Peyer's patch (tissue), 4 donors: Measurements from ENCODE around the gene RNPC3. TPM values are rescaled to one million over a fixed set of nuclear protein-coding genes. Genes with fewer than 3 reads are reported as not detected.
A peak's percentile ranks its signal among the peaks of the same experiment; 100 is the strongest.
"Not testable (repeated sequence)": the region's sequence is repeated elsewhere in the genome, so short reads cannot be mapped to it uniquely, and the experiment has no call there.

Experiments used
- DNase-seq, 3 donors: peaks; one replicate each; pipeline ENCODE4 v3.0.0-alpha.2; 2017 to 2019
- H3K27ac ChIP-seq, 4 donors: fragments of 200-600 bp; sonication (generic); one replicate each; pipeline ENCODE4 v1.5.1; 2016 to 2019
- H3K27me3 ChIP-seq, 2 donors: fragments of 200-600 bp; sonication (generic); one replicate each; pipeline ENCODE4 v1.5.1; 2019
- H3K36me3 ChIP-seq, 3 donors: fragments of 200-600 bp; sonication (generic); one replicate each; pipeline ENCODE4 v1.5.1; 2016 to 2019
- H3K4me1 ChIP-seq, 4 donors: fragments of 200-600 bp; sonication (generic); one replicate each; pipeline ENCODE4 v1.5.1; 2016 to 2019
- H3K4me3 ChIP-seq, 4 donors: fragments of 200-600 bp; sonication (generic); 1 replicate in 3 of 4; 2 replicates in 1 of 4; pipeline ENCODE4 v1.5.1; 2016 to 2019; ENCODE audit warnings: mild to moderate bottlenecking in 1 of 4
- H3K9me3 ChIP-seq, 4 donors: fragments of 200-600 bp; sonication (generic); one replicate each; pipeline ENCODE4 v1.5.1; 2016 to 2019; ENCODE audit warnings: mild to moderate bottlenecking in 1 of 4
- CTCF ChIP-seq, 6 experiments: fragments of 450-650 bp in 4 of 6; fragments of 200-600 bp in 2 of 6; sonication (generic) in 1 of 6; IDR thresholded peaks; one replicate each; pipeline ENCODE4 v1.5.1; 2017 to 2019; ENCODE audit warnings: antibody characterized with exemption in 6 of 6, mild to moderate bottlenecking in 3 of 6, moderate library complexity in 1 of 6
- POLR2A ChIP-seq, 2 donors: fragments of 450-650 bp; IDR thresholded peaks; one replicate each; pipeline ENCODE4 v1.5.1; 2017; ENCODE audit warnings: antibody characterized with exemption in 2 of 2, mild to moderate bottlenecking in 2 of 2, moderate library complexity in 2 of 2
- total RNA-seq, 4 donors: library from RNA; depleted of rRNA; stranded (reverse); fragments of >200 nt; gene quantifications; one replicate each; pipeline ENCODE4 v1.1.0, GENCODE V29; 2016

Gene RNPC3
- total RNA-seq, 4 donors from 2014 or later, result 49.0 to 158 (median 73.4) TPM

- Histone ChIP-seq H3K27ac (no peak overlapping the region), H3K4me3 (no peak overlapping the region), H3K36me3 (peaks cover 0 to 6% (median 0%) of the 10 kb centered on the region in 3 donors), H3K9me3 (no peaks in the 10 kb centered on the region), H3K4me1 (peaks cover 0 to 9% (median 2%) of the 10 kb centered on the region in 4 donors), H3K27me3 (no peaks in the 10 kb centered on the region)
- TF ChIP-seq CTCF (IDR thresholded peaks at IDR 0.05) (no peak), POLR2A (IDR thresholded peaks at IDR 0.05) (no peak)
- DNase-seq, result no peak
Measured at GRCh38 chr1:103529746-103530145, 4.2 kb downstream of the RNPC3 start.

GRCh38 chr1:103538226-103538625 lies 12.7 kb downstream of the RNPC3 start:
- TF ChIP-seq POLR2A (IDR thresholded peaks at IDR 0.05) (no peak), CTCF (IDR thresholded peaks at IDR 0.05) (no peak)
- H3K27ac ChIP-seq, result no peak overlapping the region
- H3K27me3 ChIP-seq, result no peaks in the 10 kb centered on the region
- H3K9me3 ChIP-seq, result no peaks in the 10 kb centered on the region
- peaks cover 0 to 79% (median 0%) of the 10 kb centered on the region in 3 donors for H3K36me3 ChIP-seq
- no peak overlapping the region for H3K4me3 ChIP-seq
- no peaks in the 10 kb centered on the region for H3K4me1 ChIP-seq
- DNase-seq, result no peak

- H3K36me3 ChIP-seq, result peaks cover 0 to 91% (median 2%) of the 10 kb centered on the region in 3 donors
Measured at GRCh38 chr1:103541431-103541830, 15.9 kb downstream of the RNPC3 start.

GRCh38 chr1:103546496-103546895 lies 21.0 kb downstream of the RNPC3 start:
- no peak for TF ChIP-seq POLR2A (IDR thresholded peaks at IDR 0.05)
- no peak for TF ChIP-seq CTCF (IDR thresholded peaks at IDR 0.05)
- peaks cover 0 to 91% (median 2%) of the 10 kb centered on the region in 3 donors for H3K36me3 ChIP-seq
- H3K4me1 ChIP-seq, result no peaks in the 10 kb centered on the region
- H3K4me3 ChIP-seq, result no peak overlapping the region
- H3K9me3 ChIP-seq, result no peaks in the 10 kb centered on the region
- no peaks in the 10 kb centered on the region for H3K27me3 ChIP-seq
- no peak for DNase-seq
- no peak overlapping the region for H3K27ac ChIP-seq

More at GRCh38 chr1:103541431-103541830, 15.9 kb downstream of the RNPC3 start:
- DNase-seq, result no peak
- TF ChIP-seq POLR2A (IDR thresholded peaks at IDR 0.05) (no peak), CTCF (IDR thresholded peaks at IDR 0.05) (no peak)
- Histone ChIP-seq H3K9me3 (no peaks in the 10 kb centered on the region), H3K27ac (no peak overlapping the region), H3K27me3 (no peaks in the 10 kb centered on the region), H3K4me1 (no peaks in the 10 kb centered on the region), H3K4me3 (no peak overlapping the region)

- Histone ChIP-seq H3K4me1 (no peaks in the 10 kb centered on the region), H3K27ac (no peak overlapping the region), H3K4me3 (no peak overlapping the region), H3K27me3 (no peaks in the 10 kb centered on the region), H3K9me3 (no peaks in the 10 kb centered on the region), H3K36me3 (peaks cover 0 to 95% (median 5%) of the 10 kb centered on the region in 3 donors)
- DNase-seq, result no peak
- TF ChIP-seq POLR2A (IDR thresholded peaks at IDR 0.05), result no peak
- no peak for TF ChIP-seq CTCF (IDR thresholded peaks at IDR 0.05)
Measured at GRCh38 chr1:103547840-103548239, 22.3 kb downstream of the RNPC3 start.

- Histone ChIP-seq H3K4me1 (peaks cover 0 to 8% (median 0%) of the 10 kb centered on the region in 4 donors), H3K27me3 (no peaks in the 10 kb centered on the region), H3K36me3 (peaks cover 0 to 6% (median 0%) of the 10 kb centered on the region in 3 donors), H3K27ac (no peak overlapping the region), H3K9me3 (no peaks in the 10 kb centered on the region), H3K4me3 (no peak overlapping the region)
- TF ChIP-seq POLR2A (IDR thresholded peaks at IDR 0.05) (no peak), CTCF (IDR thresholded peaks at IDR 0.05) (no peak)
- no peak for DNase-seq
Measured at GRCh38 chr1:103560427-103560826, 34.9 kb downstream of the RNPC3 start.

GRCh38 chr1:103561124-103561523 lies 35.6 kb downstream of the RNPC3 start:
- not testable (repeated sequence) for H3K4me3 ChIP-seq, H3K9me3 ChIP-seq, H3K27me3 ChIP-seq, H3K36me3 ChIP-seq, H3K4me1 ChIP-seq, DNase-seq
- H3K27ac ChIP-seq, result peak overlapping the region in 1 of 4 donors; percentile 50
